Activated naive CD8-positive, alpha-beta T cell treated with anti-CD3 and anti-CD28 coated beads for 36 hours (primary cell): Measurements from ENCODE around the gene ERO1B. TPM values are rescaled to one million over a fixed set of nuclear protein-coding genes. Genes with fewer than 3 reads are reported as not detected.
"Not testable (repeated sequence)": the region's sequence is repeated elsewhere in the genome, so short reads cannot be mapped to it uniquely, and the experiment has no call there.

Experiments used
- DNase-seq: peaks from one replicate; pipeline ENCODE4 v3.0.0; 2021
- H3K27ac Mint-ChIP-seq: one replicate; pipeline ENCODE4 v1.8.0; 2022; ENCODE audit warnings: mild to moderate bottlenecking, moderate library complexity, mixed read lengths
- H3K27me3 Mint-ChIP-seq: one replicate; pipeline ENCODE4 v1.8.0; 2022; ENCODE audit warnings: mild to moderate bottlenecking, mixed read lengths
- H3K36me3 Mint-ChIP-seq: one replicate; pipeline ENCODE4 v1.8.0; 2021; ENCODE audit warnings: mild to moderate bottlenecking, mixed read lengths
- H3K4me1 Mint-ChIP-seq: one replicate; pipeline ENCODE4 v1.8.0; 2021; ENCODE audit warnings: mixed read lengths
- H3K4me3 Mint-ChIP-seq: one replicate; pipeline ENCODE4 v1.8.0; 2022; ENCODE audit warnings: mild to moderate bottlenecking, moderate library complexity, mixed read lengths
- H3K9me3 Mint-ChIP-seq: one replicate; pipeline ENCODE4 v1.8.0; 2022; ENCODE audit warnings: mixed read lengths
- total RNA-seq, 2 experiments: library from RNA; stranded (reverse); gene quantifications; one replicate each; pipeline ENCODE4 v1.2.3, GENCODE V29; 2021

The ERO1B gene
- total RNA-seq, 2 experiments from 2014 or later = 2.8 to 3.7 TPM

GRCh38 chr1:236204039-236204438 is 77.7 kb downstream of the ERO1B start:
- no peak overlapping the region for H3K27ac Mint-ChIP-seq
- H3K4me1 Mint-ChIP-seq = no peaks in the 10 kb centered on the region
- no peaks in the 10 kb centered on the region for H3K27me3 Mint-ChIP-seq
- no peak overlapping the region for H3K4me3 Mint-ChIP-seq
- H3K9me3 Mint-ChIP-seq = peaks cover 33% of the 10 kb centered on the region
- H3K36me3 Mint-ChIP-seq = peaks cover 68% of the 10 kb centered on the region
- no peak for DNase-seq

DNA sequence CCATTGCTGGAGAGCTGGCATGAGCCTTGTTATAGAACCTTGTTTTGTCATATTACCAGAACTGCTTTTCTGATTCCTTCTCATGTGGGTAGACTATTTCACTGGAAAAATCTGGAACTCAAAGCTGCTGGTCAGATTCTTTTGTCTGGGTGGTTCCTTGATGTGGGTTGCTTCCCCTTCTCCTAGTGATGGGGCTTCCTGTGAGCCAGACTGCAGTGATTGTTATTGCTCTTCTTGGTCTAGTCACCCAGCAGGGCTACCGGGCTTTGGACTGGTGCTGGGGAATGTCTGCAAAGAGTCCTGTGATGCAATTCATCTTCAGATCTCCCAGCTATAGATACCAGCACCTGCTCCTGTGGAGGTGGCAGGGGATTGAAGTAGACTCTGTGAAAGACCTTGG is 80.0 kb downstream of the ERO1B start:
- Mint-ChIP-seq H3K4me3 (no peak overlapping the region), H3K36me3 (peaks cover 87% of the 10 kb centered on the region), H3K27me3 (no peaks in the 10 kb centered on the region), H3K4me1 (no peaks in the 10 kb centered on the region), H3K27ac (no peak overlapping the region), H3K9me3 (peaks cover 51% of the 10 kb centered on the region)
- DNase-seq = no peak

DNA sequence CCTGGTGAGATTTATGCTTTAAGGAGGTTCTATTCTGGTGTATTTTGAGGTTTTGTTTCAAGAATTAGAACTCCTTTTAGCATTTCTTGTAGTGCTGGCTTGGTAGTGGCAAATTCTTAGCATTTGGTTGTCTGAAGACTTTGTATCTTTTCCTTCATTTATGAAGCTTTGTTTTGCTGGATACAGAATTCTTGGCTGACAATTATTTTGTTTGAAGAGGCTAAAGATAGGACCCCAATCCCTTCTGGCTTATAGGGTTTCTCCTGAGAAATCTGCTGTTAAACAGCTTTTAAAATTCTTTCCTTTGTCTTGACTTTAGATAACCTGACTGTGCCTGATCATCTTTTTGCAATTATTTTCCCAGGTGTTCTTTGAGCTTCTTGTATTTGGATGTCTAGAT is 80.8 kb downstream of the ERO1B start:
- Mint-ChIP-seq H3K27me3 (no peaks in the 10 kb centered on the region), H3K36me3 (peaks cover 86% of the 10 kb centered on the region), H3K9me3 (peaks cover 55% of the 10 kb centered on the region), H3K4me1 (no peaks in the 10 kb centered on the region), H3K27ac (no peak overlapping the region), H3K4me3 (no peak overlapping the region)
- DNase-seq = no peak

DNA sequence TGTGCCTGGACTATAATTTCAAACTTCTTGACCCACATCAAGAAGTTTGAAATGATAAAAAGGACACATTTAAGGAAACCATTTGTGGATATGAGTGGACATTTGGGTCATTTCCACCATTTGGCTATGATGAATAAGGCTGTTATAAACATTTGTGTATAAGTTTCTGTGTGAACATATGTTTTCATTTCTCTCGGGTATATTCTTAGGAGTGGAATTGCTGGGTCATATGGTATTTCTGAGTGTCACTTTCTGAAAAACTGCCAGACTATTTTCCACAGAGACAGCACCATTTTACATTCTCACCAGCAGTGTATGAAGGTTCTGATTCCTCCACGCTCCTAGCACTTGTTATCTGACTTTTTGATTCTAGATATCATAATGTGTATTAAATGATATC is 88.6 kb downstream of the ERO1B start:
- no peak overlapping the region for H3K4me3 Mint-ChIP-seq
- peaks cover 86% of the 10 kb centered on the region for H3K36me3 Mint-ChIP-seq
- no peak for DNase-seq
- no peaks in the 10 kb centered on the region for H3K27me3 Mint-ChIP-seq
- no peaks in the 10 kb centered on the region for H3K4me1 Mint-ChIP-seq
- H3K27ac Mint-ChIP-seq = no peak overlapping the region
- peaks cover 49% of the 10 kb centered on the region for H3K9me3 Mint-ChIP-seq

GRCh38 chr1:236188084-236188483 is 93.7 kb downstream of the ERO1B start:
- not testable (repeated sequence) for H3K4me1 Mint-ChIP-seq, H3K27ac Mint-ChIP-seq, DNase-seq, H3K4me3 Mint-ChIP-seq, H3K27me3 Mint-ChIP-seq
- peaks cover 58% of the 10 kb centered on the region for H3K36me3 Mint-ChIP-seq
- peaks cover 22% of the 10 kb centered on the region for H3K9me3 Mint-ChIP-seq

- peaks cover 49% of the 10 kb centered on the region for H3K36me3 Mint-ChIP-seq
- H3K4me3 Mint-ChIP-seq, H3K4me1 Mint-ChIP-seq, DNase-seq, H3K27me3 Mint-ChIP-seq, H3K27ac Mint-ChIP-seq: not testable (repeated sequence)
- H3K9me3 Mint-ChIP-seq = peaks cover 19% of the 10 kb centered on the region
These were observed 95.3 kb downstream of the ERO1B start for GRCh38 chr1:236186471-236186870.

DNA sequence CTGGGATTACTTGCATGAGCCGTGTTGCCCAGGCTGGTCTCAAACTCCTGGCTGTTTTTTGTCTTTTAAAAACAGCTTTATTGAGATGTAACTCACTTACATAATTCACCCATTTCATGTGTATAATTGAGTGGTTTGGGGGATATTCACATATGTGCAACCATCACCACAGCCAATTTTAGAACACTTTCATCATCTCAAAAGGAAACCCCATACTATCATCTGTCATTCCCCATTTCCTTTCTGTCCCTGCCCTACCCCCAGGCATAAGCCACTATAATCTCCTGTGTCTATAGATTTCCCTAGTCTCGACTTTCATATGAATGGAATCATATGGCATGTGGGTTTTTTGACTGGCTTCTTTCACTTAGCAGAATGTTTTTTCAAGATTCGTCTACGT is 96.1 kb downstream of the ERO1B start:
- Mint-ChIP-seq H3K36me3 (peaks cover 42% of the 10 kb centered on the region), H3K27me3 (no peaks in the 10 kb centered on the region), H3K27ac (no peak overlapping the region), H3K9me3 (peaks cover 16% of the 10 kb centered on the region), H3K4me1 (peaks cover 2% of the 10 kb centered on the region), H3K4me3 (no peak overlapping the region)
- DNase-seq = no peak

GRCh38 chr1:236181059-236181458 is 100.7 kb downstream of the ERO1B start:
- Mint-ChIP-seq H3K4me3 (no peak overlapping the region), H3K27ac (no peak overlapping the region), H3K4me1 (peaks cover 2% of the 10 kb centered on the region), H3K27me3 (no peaks in the 10 kb centered on the region), H3K36me3 (no peaks in the 10 kb centered on the region), H3K9me3 (no peaks in the 10 kb centered on the region)
- DNase-seq = no peak

GRCh38 chr1:236179634-236180033 is 102.1 kb downstream of the ERO1B start:
- Mint-ChIP-seq H3K27me3 (no peaks in the 10 kb centered on the region), H3K4me3 (no peak overlapping the region), H3K4me1 (peaks cover 2% of the 10 kb centered on the region), H3K9me3 (no peaks in the 10 kb centered on the region), H3K27ac (no peak overlapping the region), H3K36me3 (no peaks in the 10 kb centered on the region)
- DNase-seq = no peak

GRCh38 chr1:236176337-236177336 is 105.1 kb downstream of the ERO1B start:
- H3K27me3 Mint-ChIP-seq = no peaks in the 10 kb centered on the region
- no peak for DNase-seq
- H3K9me3 Mint-ChIP-seq = no peaks in the 10 kb centered on the region
- H3K27ac Mint-ChIP-seq = no peak overlapping the region
- H3K4me1 Mint-ChIP-seq = peaks cover 2% of the 10 kb centered on the region
- H3K36me3 Mint-ChIP-seq = no peaks in the 10 kb centered on the region
- no peak overlapping the region for H3K4me3 Mint-ChIP-seq

DNA sequence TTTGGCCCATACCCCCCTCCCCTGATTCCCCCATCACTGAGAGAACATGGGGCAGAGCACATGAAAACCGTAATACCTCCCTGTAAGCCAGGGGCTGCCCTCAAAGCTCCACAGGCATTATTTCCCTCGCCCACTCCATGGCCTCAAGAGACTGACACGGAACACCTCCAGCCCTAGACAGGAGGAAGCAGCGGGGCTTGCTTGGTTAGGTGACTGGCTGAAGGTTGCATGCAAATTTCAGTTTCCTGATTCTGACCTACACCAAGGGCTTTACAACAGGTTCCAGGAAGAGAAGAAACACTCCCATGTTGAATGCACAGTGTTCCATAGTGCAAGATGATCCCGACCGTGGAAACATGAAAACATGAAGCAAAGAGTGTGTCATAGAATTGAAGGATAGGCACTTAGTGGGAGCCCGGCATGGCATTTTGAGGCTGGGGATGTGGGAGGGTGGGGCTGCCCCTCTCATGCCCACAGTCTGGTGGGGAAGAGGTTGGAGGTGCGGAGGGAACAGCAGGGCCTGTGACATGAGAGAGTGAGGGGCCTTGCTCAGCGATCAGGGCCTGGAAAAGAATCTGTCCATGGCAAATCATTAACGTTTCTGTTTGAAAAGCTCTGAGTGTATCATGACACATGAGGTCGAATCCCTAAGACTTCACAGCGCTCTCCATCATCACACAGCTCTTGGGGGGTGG is 106.0 kb downstream of the ERO1B start:
- peaks cover 2% of the 10 kb centered on the region for H3K4me1 Mint-ChIP-seq
- no peak for DNase-seq
- no peaks in the 10 kb centered on the region for H3K27me3 Mint-ChIP-seq
- H3K4me3 Mint-ChIP-seq = no peak overlapping the region
- no peaks in the 10 kb centered on the region for H3K36me3 Mint-ChIP-seq
- no peak overlapping the region for H3K27ac Mint-ChIP-seq
- H3K9me3 Mint-ChIP-seq = no peaks in the 10 kb centered on the region

DNA sequence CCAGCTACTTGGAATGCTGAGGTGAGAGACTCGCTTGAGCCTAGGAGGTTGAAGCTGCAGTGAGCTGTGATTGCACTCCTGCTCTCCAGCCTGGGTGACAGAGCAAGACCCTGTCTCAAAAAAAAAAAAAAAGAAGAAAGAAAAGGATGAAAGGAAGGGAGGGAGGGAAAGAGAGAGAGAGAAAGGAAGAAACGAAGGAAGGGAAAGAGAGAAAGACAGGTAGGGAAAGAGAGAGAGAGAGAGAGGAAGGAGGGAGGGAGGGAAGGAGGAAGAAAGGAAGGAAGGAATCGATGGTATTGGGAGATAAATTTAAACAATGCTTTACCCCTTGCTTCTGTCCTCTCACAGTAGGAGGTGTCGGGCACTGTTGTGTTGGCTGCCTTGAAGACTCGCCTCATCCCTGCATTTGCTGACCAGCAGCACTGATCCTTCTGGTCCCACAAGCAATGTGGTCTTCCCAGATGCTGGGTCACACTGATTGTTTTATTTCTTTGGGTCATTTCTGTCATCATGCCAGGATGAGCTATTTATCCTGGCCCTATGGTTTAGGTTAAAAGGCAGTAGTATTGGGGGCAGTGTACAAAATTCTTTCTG is 108.5 kb downstream of the ERO1B start:
- Mint-ChIP-seq H3K27me3 (no peaks in the 10 kb centered on the region), H3K4me1 (peaks cover 2% of the 10 kb centered on the region), H3K36me3 (no peaks in the 10 kb centered on the region), H3K27ac (no peak overlapping the region), H3K9me3 (no peaks in the 10 kb centered on the region), H3K4me3 (no peak overlapping the region)
- no peak for DNase-seq

DNA sequence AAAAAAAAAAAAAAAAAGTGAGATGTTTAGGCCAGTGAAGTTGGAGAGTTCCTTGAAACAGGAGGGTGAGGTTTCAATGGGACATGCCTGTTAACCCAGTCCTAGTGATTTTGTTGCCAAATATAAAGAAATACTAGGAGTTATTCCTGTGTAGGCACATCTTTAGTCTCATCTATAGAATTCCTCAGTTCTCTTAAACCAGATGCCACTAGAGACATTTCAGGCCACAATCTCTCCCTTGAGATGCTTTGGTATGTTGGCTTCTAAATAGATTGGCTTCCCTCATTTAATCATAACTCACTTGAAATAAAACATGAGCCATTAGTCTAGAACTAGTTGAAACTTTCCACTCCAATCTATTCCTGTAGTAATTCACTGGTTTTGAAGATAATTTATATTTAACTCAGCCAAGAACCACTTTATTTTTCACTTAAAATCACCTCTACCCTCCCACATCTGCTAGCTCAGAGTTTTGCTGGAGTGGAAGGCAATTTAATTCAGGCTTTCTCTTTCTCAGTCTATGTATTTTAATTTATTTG is 109.6 kb downstream of the ERO1B start:
- H3K27ac Mint-ChIP-seq = no peak overlapping the region
- no peak for DNase-seq
- H3K27me3 Mint-ChIP-seq = no peaks in the 10 kb centered on the region
- peaks cover 2% of the 10 kb centered on the region for H3K4me1 Mint-ChIP-seq
- no peaks in the 10 kb centered on the region for H3K36me3 Mint-ChIP-seq
- H3K4me3 Mint-ChIP-seq = no peak overlapping the region
- no peaks in the 10 kb centered on the region for H3K9me3 Mint-ChIP-seq

DNA sequence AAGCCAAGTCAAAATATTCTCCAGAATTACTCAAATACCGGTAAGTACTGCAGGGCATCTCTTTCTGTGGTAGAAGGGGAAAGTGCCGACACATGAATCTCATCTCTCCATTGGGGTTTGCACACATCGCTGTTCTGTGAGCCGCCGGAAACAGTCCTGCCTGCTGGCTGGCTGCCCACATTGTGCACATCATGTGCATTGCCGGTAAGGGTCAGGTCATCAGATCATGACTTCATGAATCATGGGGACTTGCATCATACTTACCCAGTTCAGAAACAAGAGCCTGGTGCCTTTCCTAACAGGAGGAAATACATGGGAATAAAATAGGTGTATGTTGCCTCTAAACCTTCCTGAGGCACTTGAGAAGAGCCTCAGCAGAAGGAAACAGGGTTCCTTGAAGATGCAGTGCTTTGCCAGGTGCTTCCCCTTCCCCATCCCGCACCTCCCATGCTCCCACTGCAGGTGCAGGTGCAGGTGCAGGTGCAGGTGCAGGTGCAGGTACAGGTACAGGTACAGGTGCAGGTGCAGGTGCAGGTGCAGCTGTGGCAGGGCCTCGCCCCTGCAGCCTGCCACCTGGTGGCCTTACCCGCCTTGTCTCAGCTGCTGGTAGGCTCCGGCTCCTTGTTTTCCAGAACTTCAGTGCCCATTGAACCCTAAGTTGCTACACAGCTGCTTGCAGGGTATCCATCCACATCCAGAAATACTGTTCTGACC is 112.9 kb downstream of the ERO1B start:
- DNase-seq = no peak

More for the DNA sequence above, 112.9 kb downstream of the ERO1B start:
- Mint-ChIP-seq H3K36me3 (peaks cover 5% of the 10 kb centered on the region), H3K4me3 (no peak overlapping the region), H3K9me3 (no peaks in the 10 kb centered on the region), H3K27ac (no peak overlapping the region), H3K4me1 (peaks cover 4% of the 10 kb centered on the region), H3K27me3 (no peaks in the 10 kb centered on the region)
